ENCODE results near the gene EDC4. TPM values are rescaled to one million over a fixed set of nuclear protein-coding genes. Genes with fewer than 3 reads are reported as not detected.

The EDC4 gene
- total and polyA plus RNA-seq, 2 of the 8 experiments (the other 6 are each of a cell fraction or from before 2014, with no cell fraction given), result 58.5 to 72.7 TPM

DNA sequence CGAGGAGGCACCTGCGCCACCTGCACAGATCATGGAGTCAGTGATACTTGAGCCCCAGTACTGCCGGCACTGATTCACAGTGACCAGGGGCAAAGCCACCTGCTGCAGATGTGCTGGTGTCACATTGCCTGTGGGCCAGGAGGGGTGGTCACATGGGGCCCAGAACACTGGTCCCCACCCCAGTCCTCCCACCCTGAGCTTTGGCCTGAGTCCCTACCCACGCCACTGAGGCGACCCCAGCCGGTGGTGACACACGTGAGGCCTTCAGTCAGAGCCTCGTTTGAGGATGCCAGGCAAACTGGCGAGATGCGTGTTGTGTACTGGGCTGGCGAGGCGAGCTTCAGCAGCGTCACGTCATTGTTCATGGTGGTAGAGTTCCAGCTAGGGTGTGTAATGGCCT lies 57.3 kb downstream of the EDC4 start (continued):
- TF ChIP-seq, protein P1, sequence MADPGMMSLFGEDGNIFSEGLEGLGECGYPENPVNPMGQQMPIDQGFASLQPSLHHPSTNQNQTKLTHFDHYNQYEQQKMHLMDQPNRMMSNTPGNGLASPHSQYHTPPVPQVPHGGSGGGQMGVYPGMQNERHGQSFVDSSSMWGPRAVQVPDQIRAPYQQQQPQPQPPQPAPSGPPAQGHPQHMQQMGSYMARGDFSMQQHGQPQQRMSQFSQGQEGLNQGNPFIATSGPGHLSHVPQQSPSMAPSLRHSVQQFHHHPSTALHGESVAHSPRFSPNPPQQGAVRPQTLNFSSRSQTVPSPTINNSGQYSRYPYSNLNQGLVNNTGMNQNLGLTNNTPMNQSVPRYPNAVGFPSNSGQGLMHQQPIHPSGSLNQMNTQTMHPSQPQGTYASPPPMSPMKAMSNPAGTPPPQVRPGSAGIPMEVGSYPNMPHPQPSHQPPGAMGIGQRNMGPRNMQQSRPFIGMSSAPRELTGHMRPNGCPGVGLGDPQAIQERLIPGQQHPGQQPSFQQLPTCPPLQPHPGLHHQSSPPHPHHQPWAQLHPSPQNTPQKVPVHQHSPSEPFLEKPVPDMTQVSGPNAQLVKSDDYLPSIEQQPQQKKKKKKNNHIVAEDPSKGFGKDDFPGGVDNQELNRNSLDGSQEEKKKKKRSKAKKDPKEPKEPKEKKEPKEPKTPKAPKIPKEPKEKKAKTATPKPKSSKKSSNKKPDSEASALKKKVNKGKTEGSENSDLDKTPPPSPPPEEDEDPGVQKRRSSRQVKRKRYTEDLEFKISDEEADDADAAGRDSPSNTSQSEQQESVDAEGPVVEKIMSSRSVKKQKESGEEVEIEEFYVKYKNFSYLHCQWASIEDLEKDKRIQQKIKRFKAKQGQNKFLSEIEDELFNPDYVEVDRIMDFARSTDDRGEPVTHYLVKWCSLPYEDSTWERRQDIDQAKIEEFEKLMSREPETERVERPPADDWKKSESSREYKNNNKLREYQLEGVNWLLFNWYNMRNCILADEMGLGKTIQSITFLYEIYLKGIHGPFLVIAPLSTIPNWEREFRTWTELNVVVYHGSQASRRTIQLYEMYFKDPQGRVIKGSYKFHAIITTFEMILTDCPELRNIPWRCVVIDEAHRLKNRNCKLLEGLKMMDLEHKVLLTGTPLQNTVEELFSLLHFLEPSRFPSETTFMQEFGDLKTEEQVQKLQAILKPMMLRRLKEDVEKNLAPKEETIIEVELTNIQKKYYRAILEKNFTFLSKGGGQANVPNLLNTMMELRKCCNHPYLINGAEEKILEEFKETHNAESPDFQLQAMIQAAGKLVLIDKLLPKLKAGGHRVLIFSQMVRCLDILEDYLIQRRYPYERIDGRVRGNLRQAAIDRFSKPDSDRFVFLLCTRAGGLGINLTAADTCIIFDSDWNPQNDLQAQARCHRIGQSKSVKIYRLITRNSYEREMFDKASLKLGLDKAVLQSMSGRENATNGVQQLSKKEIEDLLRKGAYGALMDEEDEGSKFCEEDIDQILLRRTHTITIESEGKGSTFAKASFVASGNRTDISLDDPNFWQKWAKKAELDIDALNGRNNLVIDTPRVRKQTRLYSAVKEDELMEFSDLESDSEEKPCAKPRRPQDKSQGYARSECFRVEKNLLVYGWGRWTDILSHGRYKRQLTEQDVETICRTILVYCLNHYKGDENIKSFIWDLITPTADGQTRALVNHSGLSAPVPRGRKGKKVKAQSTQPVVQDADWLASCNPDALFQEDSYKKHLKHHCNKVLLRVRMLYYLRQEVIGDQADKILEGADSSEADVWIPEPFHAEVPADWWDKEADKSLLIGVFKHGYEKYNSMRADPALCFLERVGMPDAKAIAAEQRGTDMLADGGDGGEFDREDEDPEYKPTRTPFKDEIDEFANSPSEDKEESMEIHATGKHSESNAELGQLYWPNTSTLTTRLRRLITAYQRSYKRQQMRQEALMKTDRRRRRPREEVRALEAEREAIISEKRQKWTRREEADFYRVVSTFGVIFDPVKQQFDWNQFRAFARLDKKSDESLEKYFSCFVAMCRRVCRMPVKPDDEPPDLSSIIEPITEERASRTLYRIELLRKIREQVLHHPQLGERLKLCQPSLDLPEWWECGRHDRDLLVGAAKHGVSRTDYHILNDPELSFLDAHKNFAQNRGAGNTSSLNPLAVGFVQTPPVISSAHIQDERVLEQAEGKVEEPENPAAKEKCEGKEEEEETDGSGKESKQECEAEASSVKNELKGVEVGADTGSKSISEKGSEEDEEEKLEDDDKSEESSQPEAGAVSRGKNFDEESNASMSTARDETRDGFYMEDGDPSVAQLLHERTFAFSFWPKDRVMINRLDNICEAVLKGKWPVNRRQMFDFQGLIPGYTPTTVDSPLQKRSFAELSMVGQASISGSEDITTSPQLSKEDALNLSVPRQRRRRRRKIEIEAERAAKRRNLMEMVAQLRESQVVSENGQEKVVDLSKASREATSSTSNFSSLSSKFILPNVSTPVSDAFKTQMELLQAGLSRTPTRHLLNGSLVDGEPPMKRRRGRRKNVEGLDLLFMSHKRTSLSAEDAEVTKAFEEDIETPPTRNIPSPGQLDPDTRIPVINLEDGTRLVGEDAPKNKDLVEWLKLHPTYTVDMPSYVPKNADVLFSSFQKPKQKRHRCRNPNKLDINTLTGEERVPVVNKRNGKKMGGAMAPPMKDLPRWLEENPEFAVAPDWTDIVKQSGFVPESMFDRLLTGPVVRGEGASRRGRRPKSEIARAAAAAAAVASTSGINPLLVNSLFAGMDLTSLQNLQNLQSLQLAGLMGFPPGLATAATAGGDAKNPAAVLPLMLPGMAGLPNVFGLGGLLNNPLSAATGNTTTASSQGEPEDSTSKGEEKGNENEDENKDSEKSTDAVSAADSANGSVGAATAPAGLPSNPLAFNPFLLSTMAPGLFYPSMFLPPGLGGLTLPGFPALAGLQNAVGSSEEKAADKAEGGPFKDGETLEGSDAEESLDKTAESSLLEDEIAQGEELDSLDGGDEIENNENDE (IDR thresholded peaks at IDR 0.05; ENCODE audit: insufficient replicate concordance, low read length), result no peak
- TF ChIP-seq JUN (IDR thresholded peaks at IDR 0.05; ENCODE audit: low read depth, low read length) (no peak), CBX5 (IDR thresholded peaks at IDR 0.05; ENCODE audit: low read depth, low read length) (no peak), SP4 (IDR thresholded peaks at IDR 0.05; ENCODE audit: low read length) (no peak)

All from H1 (cell line).